HG03460 (cell line): Measurements from ENCODE around the gene RAPGEF3.

Source experiments
- ATAC-seq: cut with Tn5 transposase; IDR thresholded peaks from one replicate; pipeline ENCODE4 v1.9.1; 2021; ENCODE audit not compliant: unreplicated experiment

Gene RAPGEF3

DNA sequence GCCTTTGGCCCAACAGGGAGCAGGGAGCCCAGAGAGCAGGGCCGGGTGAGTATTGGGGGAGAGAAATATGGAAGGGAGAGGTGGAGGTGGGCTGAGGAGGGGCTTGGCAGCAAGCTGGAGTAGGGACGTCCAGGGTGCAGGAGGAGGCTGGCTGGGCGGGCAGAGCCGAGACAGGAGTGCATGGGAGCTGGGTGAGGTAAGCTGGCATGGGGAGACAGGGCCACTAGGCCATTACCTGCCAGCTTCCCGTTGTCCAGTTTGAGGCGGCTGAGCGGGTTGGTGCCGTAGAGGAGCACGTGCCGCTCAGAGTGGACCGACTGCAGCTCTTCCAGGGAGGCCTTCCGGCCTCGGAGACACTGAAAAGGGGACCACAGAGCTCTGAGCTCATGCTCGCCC lies 32.7 kb upstream of the RAPGEF3 start:
- no peak for ATAC-seq

DNA sequence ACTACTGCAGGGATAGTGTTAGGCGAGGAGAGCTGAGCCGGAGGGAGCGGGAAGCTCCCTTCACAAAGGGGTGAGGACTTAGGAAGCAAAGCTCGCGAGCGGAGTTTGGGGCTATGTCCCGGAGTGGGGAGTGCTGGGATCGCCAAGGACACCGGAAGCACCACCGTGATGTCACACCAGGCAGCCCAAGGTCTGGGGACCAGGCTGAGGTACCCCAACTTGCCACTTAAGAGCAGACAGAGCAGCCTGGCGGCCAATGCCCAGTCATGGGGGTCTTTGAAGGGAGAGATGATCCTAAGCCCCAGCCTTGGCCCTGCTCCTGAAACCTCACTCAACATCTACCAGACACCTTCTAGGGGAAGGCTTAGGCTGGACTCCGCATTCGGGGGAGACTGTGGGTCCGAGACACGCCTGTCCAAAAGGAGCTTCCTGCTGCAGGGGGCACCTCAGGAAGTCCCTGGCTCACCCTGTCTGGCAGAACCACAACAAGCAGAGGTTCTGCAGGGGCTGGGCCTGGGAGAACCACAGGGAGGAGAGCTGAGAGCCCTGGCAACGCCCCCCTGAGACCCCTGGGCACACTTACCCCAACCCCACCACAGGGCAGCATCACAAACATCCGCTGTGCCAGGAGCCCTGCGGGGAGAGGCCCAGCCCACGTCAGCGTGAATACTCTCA lies 32.1 kb upstream of the RAPGEF3 start:
- ATAC-seq: no peak

DNA sequence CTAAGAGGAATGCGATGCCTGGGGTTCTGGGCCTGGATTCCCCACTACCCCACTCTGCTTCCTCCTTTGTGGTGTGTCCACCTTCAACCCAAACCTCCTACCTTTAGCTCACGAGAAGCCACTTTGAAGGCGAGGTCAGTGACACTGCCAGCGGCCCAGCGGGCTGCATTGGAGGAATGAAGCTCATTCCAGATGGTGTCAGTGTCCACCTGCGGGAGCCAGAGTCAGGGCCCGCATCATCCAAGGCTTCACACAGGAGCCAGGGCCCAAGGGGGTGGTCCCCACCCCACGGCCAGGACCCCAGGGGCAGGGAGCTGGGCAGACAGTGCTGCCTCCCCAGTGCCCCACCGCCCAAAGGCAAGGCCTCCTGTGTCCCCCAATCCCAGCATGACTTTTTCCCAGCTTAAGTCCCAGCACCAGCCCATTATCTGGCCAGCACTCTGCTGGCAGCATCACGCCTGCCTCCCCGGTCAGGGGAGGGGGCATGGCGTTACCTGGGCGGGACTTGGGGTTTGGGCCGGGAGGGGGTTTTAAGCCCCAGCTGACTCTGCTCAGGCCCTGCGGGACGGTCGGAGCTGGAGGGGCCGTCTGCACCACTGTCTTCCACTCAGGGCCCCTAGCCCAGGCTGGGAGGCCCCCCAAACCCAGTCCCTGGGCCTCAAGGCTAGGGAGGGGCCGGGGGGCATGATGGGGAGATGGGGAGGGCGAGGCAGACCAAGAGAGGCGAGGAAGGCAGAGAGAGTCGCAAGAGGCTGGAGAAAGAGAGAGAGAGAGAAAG lies 31.2 kb upstream of the RAPGEF3 start:
- no peak for ATAC-seq

DNA sequence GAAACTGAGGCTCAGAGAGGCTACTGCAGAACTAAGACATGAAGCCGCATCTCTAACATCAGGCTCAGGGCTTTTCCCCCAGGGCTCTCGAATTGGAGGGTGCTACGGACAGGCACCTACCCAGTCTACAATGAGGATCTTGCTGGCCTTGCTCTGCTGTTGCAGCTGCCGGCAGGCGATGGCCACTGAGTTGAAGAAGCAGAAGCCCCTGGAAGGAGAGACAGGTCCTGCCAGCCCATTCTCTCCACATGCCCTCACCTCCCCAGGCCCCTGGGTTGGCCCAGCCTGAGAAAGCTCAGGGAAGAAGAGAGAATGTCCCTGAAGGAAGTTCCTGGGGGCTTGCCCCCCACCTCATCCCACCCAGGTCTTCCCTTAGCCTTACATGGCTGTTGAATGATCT lies 30.5 kb upstream of the RAPGEF3 start:
- ATAC-seq: no peak

DNA sequence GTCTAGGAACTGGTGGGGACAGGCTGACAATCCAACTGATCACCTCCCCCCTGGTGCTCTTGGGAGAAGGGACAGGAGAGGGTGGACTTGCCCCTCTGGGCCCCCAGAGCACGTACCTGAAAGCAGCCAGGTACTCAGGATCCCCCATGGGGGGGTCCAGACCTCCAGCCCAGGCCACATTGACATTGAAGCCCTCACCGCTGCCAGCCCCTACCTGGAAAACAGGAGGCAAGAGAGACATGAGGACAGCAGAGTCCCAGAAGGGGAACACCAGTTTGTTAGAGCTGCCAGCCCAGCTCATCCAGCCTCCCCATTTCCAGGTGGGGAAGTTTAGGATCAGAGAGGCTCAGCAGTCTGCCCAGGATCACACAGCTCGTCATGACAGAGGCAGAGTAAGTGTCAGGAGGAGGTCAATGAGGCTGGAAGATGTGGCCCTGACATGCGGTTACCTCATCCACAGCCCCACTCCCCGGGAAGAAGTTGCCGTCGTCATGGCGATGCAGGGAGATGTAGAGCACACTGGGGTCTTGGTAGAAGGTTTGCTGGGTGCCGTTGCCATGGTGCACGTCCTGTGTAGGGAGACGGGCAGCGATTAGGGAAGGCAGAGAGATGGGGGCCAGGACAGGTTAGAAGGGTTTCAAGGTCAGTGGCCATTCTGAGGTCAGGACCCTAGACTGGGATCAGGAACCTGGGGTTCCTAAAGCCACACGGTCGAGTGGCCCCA lies 29.1 kb upstream of the RAPGEF3 start:
- no peak for ATAC-seq

GRCh38 chr12:47786662-47787280 lies 28.1 kb upstream of the RAPGEF3 start:
- no peak for ATAC-seq

- ATAC-seq: no peak
Observed at GRCh38 chr12:47785887-47786661, 27.4 kb upstream of the RAPGEF3 start.

- ATAC-seq: no peak
Observed at GRCh38 chr12:47785036-47785886, 26.6 kb upstream of the RAPGEF3 start.

DNA sequence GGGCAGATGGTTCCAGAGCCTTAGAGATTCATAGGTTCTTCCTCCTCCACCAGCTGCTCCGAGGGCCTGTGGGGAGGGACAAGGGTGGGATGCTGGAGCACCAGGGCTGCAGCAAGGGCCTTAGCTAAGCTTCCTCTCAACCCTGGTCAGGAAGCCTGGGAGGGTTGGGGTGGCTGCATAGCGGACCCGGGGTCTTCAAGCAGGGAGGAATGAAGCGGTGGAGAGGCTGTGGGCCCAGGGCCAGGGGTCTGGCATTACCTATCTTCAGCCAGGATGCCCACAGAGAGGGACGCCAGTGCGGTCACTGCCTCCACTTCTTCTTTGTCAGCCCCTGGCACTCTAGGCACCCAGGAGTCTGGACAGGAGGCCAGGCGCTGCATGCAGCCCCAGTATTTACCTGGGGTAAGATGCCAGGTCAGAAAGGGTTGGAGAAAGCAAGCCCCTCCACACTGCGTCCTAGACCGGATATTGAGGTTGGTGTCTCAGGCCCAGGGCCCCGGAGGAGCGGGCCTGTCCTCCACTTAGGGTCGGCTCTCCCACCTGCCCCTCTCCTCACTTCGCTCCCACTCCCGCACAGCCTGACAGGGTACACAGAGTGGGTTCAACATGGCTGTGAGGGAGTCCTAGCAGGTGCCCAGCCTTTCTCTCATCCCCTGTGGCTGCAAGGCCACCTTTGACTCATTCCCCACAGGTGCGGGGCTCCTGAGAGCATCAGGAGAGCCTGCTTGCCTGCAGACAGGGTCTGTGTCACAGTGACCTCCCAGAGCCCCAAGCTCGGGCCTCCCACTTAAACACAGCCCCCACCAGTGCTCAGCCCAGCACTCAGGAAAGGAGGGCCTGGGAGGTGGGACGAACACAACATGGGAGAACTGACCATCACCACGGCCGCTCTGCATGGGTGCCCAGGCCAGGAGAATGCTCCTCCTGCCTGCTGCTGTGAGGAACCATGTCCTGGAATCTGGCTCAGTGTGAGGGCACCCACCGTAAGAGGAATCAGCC lies 25.4 kb upstream of the RAPGEF3 start:
- no peak for ATAC-seq

DNA sequence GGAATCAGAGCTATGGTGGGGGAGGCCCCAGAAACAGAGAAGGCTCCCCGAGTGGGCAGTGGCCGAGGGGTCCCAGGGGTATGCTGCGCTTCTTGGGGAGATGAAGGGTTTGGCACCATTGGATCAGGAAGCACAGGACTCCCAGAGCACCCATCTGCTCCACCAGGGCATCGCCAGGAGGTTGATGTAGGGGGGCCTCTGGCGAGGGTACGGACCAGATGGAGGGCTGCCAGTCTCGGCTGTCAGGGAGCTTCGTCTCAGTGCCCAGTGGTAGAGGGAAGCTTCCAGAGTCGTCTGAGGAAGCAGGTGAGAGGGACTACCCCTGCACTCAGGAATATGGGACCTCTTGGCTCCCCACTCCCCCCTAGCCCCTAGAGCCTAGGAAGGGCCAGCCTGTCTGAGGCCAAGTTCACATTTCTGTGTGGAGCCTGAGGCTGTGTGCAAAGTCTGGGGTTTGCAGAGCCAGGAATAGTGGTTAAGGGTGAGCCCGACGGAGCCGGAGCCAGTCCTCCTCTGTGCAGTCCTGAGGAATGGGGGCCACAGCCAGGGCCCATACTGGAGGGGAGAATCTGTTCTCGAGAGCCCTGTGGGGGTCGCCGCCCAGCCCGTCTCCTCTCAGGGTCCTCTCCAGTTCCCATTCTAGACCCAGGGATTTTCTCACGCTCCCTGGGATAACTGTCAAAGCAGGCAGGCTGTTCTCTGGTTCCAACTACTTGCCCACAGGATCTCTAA lies 24.5 kb upstream of the RAPGEF3 start:
- no peak for ATAC-seq

DNA sequence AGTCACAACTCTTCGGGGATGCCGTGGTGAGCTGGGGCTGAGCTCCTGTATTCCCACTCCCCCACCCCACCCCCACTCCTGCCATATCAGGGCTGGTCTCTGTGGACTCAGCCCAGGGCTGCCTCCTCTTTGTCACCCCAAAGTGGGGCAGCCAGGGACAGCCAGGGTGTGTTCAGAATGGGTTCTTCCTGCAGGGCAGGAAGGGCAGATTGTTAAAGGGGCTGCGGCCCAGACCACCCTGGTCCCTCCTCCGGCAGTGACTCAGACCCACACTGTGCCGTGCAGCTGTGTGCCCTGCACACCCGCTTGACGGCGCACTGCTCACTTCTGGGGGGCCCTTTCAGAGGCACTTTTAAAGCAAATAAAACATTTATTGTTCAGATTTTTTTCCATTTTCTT lies 23.7 kb upstream of the RAPGEF3 start:
- no peak for ATAC-seq

GRCh38 chr12:47781479-47782371 lies 23.0 kb upstream of the RAPGEF3 start:
- no peak for ATAC-seq

GRCh38 chr12:47779943-47780504 lies 21.3 kb upstream of the RAPGEF3 start:
- ATAC-seq: no peak

DNA sequence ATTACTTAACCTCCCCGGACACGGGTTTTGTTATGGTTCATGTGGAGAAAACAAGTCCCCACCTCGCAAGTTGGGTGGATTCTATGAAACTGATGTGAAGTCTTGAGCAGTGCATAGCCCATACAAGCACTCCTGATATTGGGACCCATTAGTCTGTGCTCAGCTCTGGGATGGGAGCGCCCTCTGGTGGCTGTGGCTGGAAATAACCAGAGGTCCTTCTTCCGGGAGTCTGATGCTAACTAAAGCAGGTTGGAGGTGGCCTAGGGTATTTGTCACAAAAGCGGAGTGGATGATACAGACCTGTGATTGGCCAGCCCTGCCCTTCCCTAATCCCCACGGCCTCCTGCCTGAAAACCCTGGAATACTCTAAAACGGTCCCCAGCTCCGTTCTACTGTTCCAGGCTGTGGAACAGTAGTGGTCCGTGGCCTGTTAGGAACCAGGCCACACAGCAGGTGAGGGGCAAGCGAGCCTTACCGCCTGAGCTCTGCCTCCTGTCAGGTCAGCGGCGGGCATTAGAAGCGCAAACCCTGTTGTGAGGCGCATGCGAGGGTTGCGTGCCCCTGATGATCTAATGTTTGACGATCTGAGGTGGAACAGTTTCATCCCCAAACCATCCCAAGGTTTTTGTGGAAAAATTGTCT lies 20.7 kb upstream of the RAPGEF3 start:
- ATAC-seq: peak; percentile 78

GRCh38 chr12:47778881-47779280 lies 20.2 kb upstream of the RAPGEF3 start:
- ATAC-seq: no peak
